D721Med (cell line): ENCODE results near the gene MAGOHB.

Experiments used
- DNase-seq: peaks from one replicate; pipeline ENCODE4 v3.0.0; 2011; ENCODE audit warnings: low spot score; ENCODE audit not compliant: insufficient read length
- FAIRE-seq: peaks from 2 replicates; lab custom pipeline; 2011; peaks lifted over from hg19 to GRCh38; lab: Jason Lieb, UNC
- CTCF ChIP-seq: IDR thresholded peaks from 2 replicates; pipeline ENCODE4 v1.5.1; 2012; ENCODE audit warnings: mild to moderate bottlenecking, control low read depth; ENCODE audit not compliant: insufficient read depth; ENCODE audit errors: missing control alignments

MAGOHB gene

GRCh38 chr12:10624605-10625004 is 11.2 kb upstream of the MAGOHB start:
- DNase-seq = no peak
- FAIRE-seq = no peak
- TF ChIP-seq CTCF = no peak

DNA sequence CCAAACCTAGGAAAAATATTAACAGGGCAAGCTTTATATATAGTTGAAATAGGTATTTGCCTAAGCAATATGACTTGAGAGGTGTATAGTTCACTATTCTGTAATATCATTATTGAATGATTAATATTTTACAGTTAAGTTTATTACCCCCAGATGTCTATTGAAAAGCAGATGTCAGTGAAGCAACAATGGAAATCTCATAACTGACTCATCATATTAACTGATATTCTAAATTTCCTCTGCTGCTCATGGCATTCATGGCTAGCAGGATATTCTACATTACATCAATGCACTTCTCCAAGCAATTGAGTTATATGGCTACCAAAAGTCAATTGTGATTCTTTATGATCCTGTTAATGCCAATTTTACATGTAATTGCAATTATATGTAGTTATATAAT is 9.7 kb upstream of the MAGOHB start:
- FAIRE-seq = no peak
- TF ChIP-seq CTCF = no peak
- no peak for DNase-seq

- no peak for TF ChIP-seq CTCF
- DNase-seq (no peak), FAIRE-seq (no peak)
Observed at GRCh38 chr12:10621278-10621677, 7.9 kb upstream of the MAGOHB start.

GRCh38 chr12:10620078-10620779 is 6.8 kb upstream of the MAGOHB start:
- TF ChIP-seq CTCF = no peak
- no peak for DNase-seq
- no peak for FAIRE-seq

GRCh38 chr12:10618338-10618987 is 5.1 kb upstream of the MAGOHB start:
- FAIRE-seq (no peak), DNase-seq (no peak)
- no peak for TF ChIP-seq CTCF

DNA sequence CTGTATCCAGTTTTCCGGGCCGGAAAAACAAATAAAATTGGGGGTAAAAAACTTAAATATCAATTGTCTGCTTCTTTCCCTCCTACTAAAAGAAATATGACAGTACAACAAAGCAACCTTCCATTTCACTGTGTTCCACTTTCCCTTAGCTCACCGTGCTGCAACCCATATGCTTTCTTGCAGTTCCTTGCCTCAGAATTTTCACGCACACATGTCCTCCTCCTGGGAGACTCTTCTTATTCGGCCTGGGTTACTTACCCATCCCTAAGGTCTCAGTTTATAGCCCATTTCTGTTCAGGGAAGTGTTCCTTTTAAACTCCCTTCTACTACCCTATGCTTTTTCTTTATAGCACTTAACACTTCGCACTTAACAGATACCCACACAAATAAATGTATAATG is 4.5 kb upstream of the MAGOHB start:
- DNase-seq = no peak
- FAIRE-seq = no peak
- no peak for TF ChIP-seq CTCF

GRCh38 chr12:10615532-10615931 is 2.1 kb upstream of the MAGOHB start:
- FAIRE-seq (no peak), DNase-seq (no peak)
- no peak for TF ChIP-seq CTCF
